ENCODE data around the gene KNDC1.

The KNDC1 gene

DNA sequence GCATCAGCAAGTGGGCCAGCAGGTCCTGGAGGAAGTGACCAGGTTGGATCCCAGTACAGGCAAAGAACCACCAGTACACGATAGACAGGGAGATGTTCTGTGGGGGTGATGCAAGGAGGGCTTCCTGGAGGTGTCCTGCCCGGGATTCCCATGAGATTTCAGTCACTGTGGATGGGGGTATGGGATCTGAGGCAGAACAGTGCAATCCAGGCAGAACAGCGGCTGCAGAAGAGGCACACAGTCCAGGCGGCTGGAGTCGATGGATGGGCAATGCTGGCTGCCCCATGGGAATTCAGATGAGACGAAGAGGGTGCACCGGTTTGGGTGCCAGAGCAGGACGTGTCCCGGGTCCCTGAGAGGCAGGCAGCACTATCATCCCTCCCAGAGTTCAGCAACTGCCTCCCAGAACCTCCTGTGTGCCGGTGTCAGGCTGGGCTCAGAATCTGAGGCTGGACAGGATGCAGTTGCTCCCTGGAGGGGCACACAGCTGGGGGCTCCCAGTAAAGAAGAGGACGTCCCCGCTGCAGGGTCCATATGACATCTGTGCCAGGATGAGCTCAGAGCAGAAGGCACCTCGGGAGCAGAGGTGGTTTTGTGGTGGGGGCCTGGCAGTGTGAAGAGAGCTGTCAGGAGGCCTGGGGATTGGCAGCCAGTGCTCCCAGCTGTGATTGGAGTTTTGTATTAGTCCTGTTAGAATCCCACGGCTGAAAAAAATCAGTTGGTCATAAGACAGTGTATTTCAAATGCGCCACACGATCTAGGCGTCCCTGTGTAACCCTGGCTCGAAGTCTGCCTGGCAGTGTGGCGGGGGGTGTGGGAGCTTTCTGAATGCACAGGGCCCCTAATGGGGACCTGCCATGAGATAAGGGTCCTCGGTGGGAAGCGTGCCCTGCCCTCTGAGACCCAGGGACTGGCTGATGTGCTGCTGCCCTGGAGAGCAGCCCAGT is 3.2 kb downstream of the KNDC1 start:
- TF ChIP-seq L3MBTL2 (conservative IDR thresholded peaks at IDR 0.05) = no peak
- no peak for TF ChIP-seq TARDBP (IDR thresholded peaks at IDR 0.05)
- TF ChIP-seq SP1 (IDR thresholded peaks at IDR 0.05) = no peak
- no peak for TF ChIP-seq ARNT (IDR thresholded peaks at IDR 0.05)
- no peak for TF ChIP-seq NFRKB (IDR thresholded peaks at IDR 0.05)
- TF ChIP-seq FOXM1 (IDR thresholded peaks at IDR 0.05; ENCODE audit: borderline replicate concordance) = no peak
- TF ChIP-seq, protein P1, sequence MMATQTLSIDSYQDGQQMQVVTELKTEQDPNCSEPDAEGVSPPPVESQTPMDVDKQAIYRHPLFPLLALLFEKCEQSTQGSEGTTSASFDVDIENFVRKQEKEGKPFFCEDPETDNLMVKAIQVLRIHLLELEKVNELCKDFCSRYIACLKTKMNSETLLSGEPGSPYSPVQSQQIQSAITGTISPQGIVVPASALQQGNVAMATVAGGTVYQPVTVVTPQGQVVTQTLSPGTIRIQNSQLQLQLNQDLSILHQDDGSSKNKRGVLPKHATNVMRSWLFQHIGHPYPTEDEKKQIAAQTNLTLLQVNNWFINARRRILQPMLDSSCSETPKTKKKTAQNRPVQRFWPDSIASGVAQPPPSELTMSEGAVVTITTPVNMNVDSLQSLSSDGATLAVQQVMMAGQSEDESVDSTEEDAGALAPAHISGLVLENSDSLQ (IDR thresholded peaks at IDR 0.05) = no peak
- no peak for TF ChIP-seq LEF1 (IDR thresholded peaks at IDR 0.05; ENCODE audit: borderline replicate concordance)
- no peak for TF ChIP-seq FOXK2 (IDR thresholded peaks at IDR 0.05)
- no peak for TF ChIP-seq BHLHE40 (IDR thresholded peaks at IDR 0.05; ENCODE audit: borderline replicate concordance)
- no peak for TF ChIP-seq CTBP1 (IDR thresholded peaks at IDR 0.05; ENCODE audit: borderline replicate concordance)
- TF ChIP-seq ZNF384 (IDR thresholded peaks at IDR 0.05) = no peak
- TF ChIP-seq SUZ12 (IDR thresholded peaks at IDR 0.05) = no peak
- POLR2A ChIA-PET = no interaction called here
- CTCF ChIA-PET = no interaction called here
- DNase-seq (ENCODE audit: extremely low spot score) = no peak

DNA sequence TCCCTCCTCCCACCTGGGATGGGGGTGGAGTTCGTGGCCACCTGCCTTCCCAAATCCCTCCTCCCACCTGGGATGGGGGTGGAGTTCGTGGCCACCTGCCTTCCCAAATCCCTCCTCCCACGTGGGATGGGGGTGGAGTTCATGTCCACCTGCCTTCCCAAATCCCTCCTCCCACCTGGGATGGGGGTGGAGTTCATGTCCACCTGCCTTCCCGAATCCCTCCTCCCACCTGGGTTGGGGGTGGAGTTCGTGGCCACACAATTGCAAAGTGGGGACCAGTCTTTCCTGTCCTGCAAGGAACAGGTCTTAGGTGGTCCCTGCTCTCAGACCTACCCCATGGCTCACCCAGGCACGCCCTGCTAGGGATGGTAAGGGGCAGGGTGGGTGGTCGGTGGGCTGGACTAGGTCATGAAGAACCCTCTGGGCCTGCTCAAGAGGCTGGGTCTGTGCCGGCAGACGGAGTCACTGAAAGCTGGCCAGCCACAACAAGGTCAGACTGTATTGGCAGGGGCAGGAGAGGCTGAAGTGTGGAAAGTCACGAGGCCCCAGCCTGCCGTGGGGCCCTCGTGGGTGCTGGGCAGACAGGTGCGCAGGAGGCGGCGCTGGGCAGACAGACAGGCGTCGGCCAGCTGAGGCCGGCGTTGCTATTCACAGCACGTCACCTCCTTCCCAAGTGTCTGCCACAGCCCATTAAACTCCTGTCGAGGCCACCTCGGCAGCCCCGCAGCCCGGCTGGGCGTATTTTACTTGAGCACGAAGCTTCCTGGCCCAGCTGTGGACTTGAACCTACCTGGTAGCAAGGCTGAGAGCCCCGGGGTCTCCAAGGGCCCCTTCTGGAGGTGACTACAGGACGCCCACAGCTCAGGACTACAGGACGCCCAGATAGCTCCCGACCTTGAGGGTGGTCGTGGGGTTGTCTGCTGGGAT is 4.1 kb downstream of the KNDC1 start:
- TF ChIP-seq ZNF384 (IDR thresholded peaks at IDR 0.05) (no peak), ARNT (IDR thresholded peaks at IDR 0.05) (no peak), SP1 (IDR thresholded peaks at IDR 0.05) (no peak), SUZ12 (IDR thresholded peaks at IDR 0.05) (no peak), NFRKB (IDR thresholded peaks at IDR 0.05) (no peak), CTBP1 (IDR thresholded peaks at IDR 0.05; ENCODE audit: borderline replicate concordance) (no peak), LEF1 (IDR thresholded peaks at IDR 0.05; ENCODE audit: borderline replicate concordance) (no peak), BHLHE40 (IDR thresholded peaks at IDR 0.05; ENCODE audit: borderline replicate concordance) (no peak)
- ChIA-PET CTCF (no interaction called here), POLR2A (no interaction called here)
- no peak for DNase-seq (ENCODE audit: extremely low spot score)

DNA sequence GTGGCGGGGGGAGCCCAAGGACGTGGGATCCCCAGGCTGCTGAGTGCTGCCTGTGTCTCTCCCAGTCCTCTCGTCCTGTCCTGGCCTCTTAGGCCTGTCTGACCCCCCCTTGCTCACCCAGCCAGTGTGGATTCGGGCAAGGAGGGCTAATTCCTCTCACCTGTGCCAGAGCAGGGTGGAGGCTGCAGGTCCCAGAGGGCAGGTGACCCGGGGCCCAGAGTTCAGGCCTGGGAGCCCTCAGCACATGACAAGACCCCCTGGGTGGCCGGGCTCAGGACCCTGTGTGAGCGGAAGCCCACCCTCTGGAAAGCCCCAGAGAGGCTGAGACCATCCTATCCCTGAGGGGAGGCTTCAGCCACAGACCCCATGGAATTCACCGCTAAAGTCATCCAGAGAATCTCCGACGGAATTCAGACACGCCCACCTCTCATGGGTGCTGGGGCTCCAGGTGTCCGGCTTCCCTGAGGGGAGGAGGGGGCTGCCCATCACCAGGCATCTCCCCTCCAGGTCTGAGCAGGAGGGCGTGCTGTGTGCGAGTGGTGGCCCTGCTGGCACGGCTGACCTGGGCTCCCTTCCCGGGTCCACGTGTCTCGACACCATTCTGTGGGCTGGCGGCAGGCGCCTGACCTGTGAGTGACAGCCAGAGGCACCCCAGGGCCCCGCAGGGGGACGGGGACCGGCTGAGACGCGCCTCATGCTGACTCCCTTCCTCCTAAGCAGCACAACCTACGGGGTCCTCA is 5.0 kb downstream of the KNDC1 start:
- ChIA-PET CTCF (no interaction called here), POLR2A (no interaction called here)
- no peak for DNase-seq (ENCODE audit: extremely low spot score)
- TF ChIP-seq, protein P1 (IDR thresholded peaks at IDR 0.05) = no peak
- TF ChIP-seq FOXA1 (IDR thresholded peaks at IDR 0.05) = no peak
- TF ChIP-seq LEF1 (IDR thresholded peaks at IDR 0.05; ENCODE audit: borderline replicate concordance) = no peak
- TF ChIP-seq HDGF (IDR thresholded peaks at IDR 0.05; ENCODE audit: borderline replicate concordance) = no peak
- no peak for TF ChIP-seq CTBP1 (IDR thresholded peaks at IDR 0.05; ENCODE audit: borderline replicate concordance)
- TF ChIP-seq TARDBP (IDR thresholded peaks at IDR 0.05) = no peak
- no peak for TF ChIP-seq L3MBTL2 (conservative IDR thresholded peaks at IDR 0.05)
- TF ChIP-seq ZNF384 (IDR thresholded peaks at IDR 0.05) = no peak

DNA sequence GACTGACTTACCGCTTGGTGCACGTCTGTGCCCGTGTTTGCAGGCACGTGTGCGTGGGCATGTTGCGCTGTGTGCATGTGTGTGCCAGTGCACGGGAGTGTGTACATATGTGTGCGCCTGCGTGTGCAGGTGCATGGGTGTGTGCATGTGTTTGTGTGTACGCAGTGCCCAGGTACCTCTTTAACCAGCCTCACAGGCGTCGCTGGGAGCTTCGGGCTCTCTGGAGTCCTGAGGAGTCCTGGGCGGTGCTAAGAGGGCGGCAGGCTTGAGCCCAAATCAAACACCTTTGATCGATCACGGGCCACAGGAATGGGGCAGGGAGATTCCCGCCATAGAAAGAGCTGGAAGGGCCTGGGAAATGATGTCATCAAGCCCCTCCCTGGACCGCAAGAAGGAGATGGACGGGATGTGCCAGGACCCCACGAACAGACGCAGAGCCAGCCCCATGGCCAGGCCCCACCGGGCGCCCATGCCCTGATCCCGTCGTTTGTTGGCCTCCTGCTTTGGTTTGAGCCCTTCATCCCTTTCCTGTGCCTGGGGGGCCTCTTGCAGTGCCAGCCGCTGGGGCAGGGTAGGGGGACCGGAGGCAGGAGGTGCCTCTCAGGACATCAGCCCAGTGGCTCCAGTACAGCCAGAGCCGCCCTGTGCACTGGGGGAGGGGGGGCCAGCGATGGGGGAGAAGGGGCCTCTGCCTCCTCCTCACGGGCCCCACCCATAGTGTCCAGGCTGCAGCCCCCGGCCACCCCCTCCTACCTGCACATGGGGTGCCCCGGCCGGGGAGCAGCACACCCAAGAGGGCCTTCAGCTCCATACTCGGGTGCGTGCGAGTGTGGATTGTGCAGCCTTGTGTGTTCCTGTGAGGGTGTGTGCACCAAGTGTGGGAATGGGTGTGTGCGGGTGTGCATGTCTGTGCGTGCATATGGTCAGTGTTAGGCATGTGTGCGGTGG is 5.8 kb downstream of the KNDC1 start:
- CTCF ChIA-PET = no interaction called here
- no peak for TF ChIP-seq LEF1 (IDR thresholded peaks at IDR 0.05; ENCODE audit: borderline replicate concordance)
- TF ChIP-seq ELF4 (IDR thresholded peaks at IDR 0.05) = no peak
- no peak for TF ChIP-seq L3MBTL2 (conservative IDR thresholded peaks at IDR 0.05)
- TF ChIP-seq HDGF (IDR thresholded peaks at IDR 0.05; ENCODE audit: borderline replicate concordance) = no peak
- TF ChIP-seq, protein P1 (IDR thresholded peaks at IDR 0.05) = no peak
- TF ChIP-seq ARNT (IDR thresholded peaks at IDR 0.05) = no peak
- TF ChIP-seq FOXM1 (IDR thresholded peaks at IDR 0.05; ENCODE audit: borderline replicate concordance) = no peak
- no peak for TF ChIP-seq FOXK2 (IDR thresholded peaks at IDR 0.05)

DNA sequence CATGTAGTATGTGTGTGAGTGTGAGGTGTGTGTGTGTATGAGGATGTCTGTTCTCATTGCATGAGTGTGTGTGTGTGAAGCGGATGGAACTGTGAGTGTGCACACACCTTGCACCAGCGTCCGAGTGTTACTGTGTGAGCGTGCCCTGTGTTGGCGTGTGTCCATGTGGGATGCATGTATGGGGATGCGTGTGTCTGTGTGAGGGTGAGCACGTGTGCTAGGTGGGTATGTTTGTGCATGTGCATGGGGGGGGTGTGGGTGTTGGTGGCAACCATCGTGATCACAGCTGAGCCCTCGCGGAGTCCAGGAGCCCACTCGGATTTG is 6.4 kb downstream of the KNDC1 start:
- TF ChIP-seq, protein P1 (IDR thresholded peaks at IDR 0.05) = no peak
- TF ChIP-seq NFRKB (IDR thresholded peaks at IDR 0.05) (no peak), ZNF384 (IDR thresholded peaks at IDR 0.05) (no peak), HDGF (IDR thresholded peaks at IDR 0.05; ENCODE audit: borderline replicate concordance) (no peak), SUZ12 (IDR thresholded peaks at IDR 0.05) (no peak), L3MBTL2 (conservative IDR thresholded peaks at IDR 0.05) (no peak), ARNT (IDR thresholded peaks at IDR 0.05) (no peak), FOXM1 (IDR thresholded peaks at IDR 0.05; ENCODE audit: borderline replicate concordance) (no peak), SP1 (IDR thresholded peaks at IDR 0.05) (no peak), LEF1 (IDR thresholded peaks at IDR 0.05; ENCODE audit: borderline replicate concordance) (no peak), CTBP1 (IDR thresholded peaks at IDR 0.05; ENCODE audit: borderline replicate concordance) (no peak), ELF4 (IDR thresholded peaks at IDR 0.05) (no peak), BHLHE40 (IDR thresholded peaks at IDR 0.05; ENCODE audit: borderline replicate concordance) (no peak)
- no peak for DNase-seq (ENCODE audit: extremely low spot score)
- CTCF ChIA-PET = no interaction called here
- POLR2A ChIA-PET = no interaction called here

More for the DNA sequence above, 5.8 kb downstream of the KNDC1 start:
- DNase-seq (ENCODE audit: extremely low spot score) = no peak
- POLR2A ChIA-PET = no interaction called here

Data from HEK293T (cell line).